ENCODE measurements around the gene CXXC1.
"Not testable (repeated sequence)": the region's sequence is repeated elsewhere in the genome, so short reads cannot be mapped to it uniquely, and the experiment has no call there.

The CXXC1 gene

DNA sequence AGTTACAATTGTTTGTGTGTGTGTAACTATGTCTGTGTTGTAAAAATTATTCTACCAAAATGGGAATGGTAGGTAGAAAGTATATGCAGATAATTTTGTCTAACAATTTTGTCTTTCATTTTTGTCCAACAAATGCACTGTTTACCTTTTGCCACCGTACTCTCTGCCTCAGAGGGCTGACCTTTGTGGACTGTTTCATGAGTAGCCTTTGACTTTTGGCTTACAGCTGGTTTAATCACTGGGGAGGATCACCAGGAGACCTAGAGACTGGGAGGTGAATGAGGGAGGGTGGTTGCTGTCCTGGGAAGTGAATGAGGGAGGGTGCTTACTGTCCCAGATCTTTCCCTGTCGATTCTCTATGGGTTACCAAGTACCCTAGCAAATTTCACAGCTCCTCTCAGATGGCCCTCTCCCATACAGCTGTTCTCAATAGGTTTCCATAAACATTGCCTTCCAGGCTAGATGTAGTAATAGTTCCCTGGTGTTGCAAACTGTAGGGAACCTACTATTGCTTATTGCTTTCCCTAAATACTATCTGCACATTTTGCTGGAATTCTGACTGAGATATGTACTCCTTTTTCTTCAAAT is 26.5 kb upstream of the CXXC1 start:
- no peaks in the 10 kb centered on the region for H3K4me1 ChIP-seq (ENCODE audit: insufficient read depth, insufficient read length)
- DNase-seq (ENCODE audit: low read depth, low spot score), result no peak
- no peak overlapping the region for H3K9ac ChIP-seq (ENCODE audit: insufficient read length, low read depth)
- H3K9me3 ChIP-seq (ENCODE audit: insufficient read depth, low read length), result no peaks in the 10 kb centered on the region
- peaks cover 3% of the 10 kb centered on the region for H3K27me3 ChIP-seq (ENCODE audit: insufficient read depth, insufficient read length)
- TF ChIP-seq ZNF274 (IDR thresholded peaks at IDR 0.05; ENCODE audit: low read depth, low read length) (no peak), SUZ12 (IDR thresholded peaks at IDR 0.05; ENCODE audit: extremely low read depth, insufficient read depth, insufficient read length) (no peak), YY1 (IDR thresholded peaks at IDR 0.05; ENCODE audit: insufficient read depth, insufficient read length) (no peak)
- no peaks in the 10 kb centered on the region for H3K36me3 ChIP-seq (ENCODE audit: insufficient read depth, insufficient read length, low read length)
- H3K4me3 ChIP-seq (ENCODE audit: insufficient read length, low read depth), result no peak overlapping the region

GRCh38 chr18:50313031-50313607 is 25.6 kb upstream of the CXXC1 start:
- Histone ChIP-seq H3K36me3 (ENCODE audit: insufficient read depth, insufficient read length, low read length) (no peaks in the 10 kb centered on the region), H3K27me3 (ENCODE audit: insufficient read depth, insufficient read length) (peaks cover 11% of the 10 kb centered on the region), H3K9ac (ENCODE audit: insufficient read length, low read depth) (no peak overlapping the region), H3K4me1 (ENCODE audit: insufficient read depth, insufficient read length) (no peaks in the 10 kb centered on the region), H3K9me3 (ENCODE audit: insufficient read depth, low read length) (no peaks in the 10 kb centered on the region), H3K4me3 (ENCODE audit: insufficient read length, low read depth) (no peak overlapping the region)
- no peak for TF ChIP-seq ZNF274 (IDR thresholded peaks at IDR 0.05; ENCODE audit: low read depth, low read length)
- TF ChIP-seq SUZ12 (IDR thresholded peaks at IDR 0.05; ENCODE audit: extremely low read depth, insufficient read depth, insufficient read length), result no peak
- TF ChIP-seq YY1 (IDR thresholded peaks at IDR 0.05; ENCODE audit: insufficient read depth, insufficient read length), result no peak
- no peak for DNase-seq (ENCODE audit: low read depth, low spot score)

DNA sequence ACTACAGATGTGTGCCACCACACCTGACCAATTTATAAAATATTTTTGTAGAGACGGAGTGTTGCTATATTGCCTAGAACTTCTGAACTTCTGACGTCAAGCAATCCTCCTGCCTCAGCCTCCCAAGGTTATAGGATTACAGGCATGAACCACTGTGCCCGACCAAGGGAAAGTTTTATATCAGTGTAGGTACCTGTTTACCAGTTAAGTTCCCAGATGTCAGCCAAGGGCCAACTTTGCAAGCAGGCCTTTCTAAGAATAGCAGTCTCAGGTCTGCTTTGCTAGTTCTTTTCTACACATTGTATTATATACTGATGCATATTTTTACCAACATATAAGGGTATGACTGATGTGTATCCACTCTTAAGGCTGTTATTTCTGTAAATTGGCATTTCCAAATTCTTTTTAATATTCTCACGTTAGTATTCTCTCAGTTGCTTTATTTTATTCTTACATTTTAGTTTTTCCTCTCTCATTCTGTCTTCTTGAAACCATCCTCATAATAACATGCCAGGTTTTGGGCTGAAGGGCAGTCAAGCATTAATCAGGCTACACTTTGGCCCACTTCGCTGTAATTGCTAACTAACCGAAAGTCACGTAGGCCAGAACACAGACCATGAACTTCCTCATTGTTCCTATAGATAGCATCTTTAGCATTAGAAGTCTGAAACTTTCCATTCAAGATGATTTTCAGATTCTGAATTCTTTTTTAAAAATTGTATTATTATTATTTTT is 25.0 kb upstream of the CXXC1 start:
- H3K9me3 ChIP-seq (ENCODE audit: insufficient read depth, low read length), result no peaks in the 10 kb centered on the region
- H3K36me3 ChIP-seq (ENCODE audit: insufficient read depth, insufficient read length, low read length), result no peaks in the 10 kb centered on the region
- TF ChIP-seq YY1 (IDR thresholded peaks at IDR 0.05; ENCODE audit: insufficient read depth, insufficient read length) (no peak), ZNF274 (IDR thresholded peaks at IDR 0.05; ENCODE audit: low read depth, low read length) (no peak), SUZ12 (IDR thresholded peaks at IDR 0.05; ENCODE audit: extremely low read depth, insufficient read depth, insufficient read length) (no peak)
- H3K9ac ChIP-seq (ENCODE audit: insufficient read length, low read depth), result no peak overlapping the region
- no peak for DNase-seq (ENCODE audit: low read depth, low spot score)
- no peaks in the 10 kb centered on the region for H3K4me1 ChIP-seq (ENCODE audit: insufficient read depth, insufficient read length)
- H3K4me3 ChIP-seq (ENCODE audit: insufficient read length, low read depth), result no peak overlapping the region
- peaks cover 14% of the 10 kb centered on the region for H3K27me3 ChIP-seq (ENCODE audit: insufficient read depth, insufficient read length)

DNA sequence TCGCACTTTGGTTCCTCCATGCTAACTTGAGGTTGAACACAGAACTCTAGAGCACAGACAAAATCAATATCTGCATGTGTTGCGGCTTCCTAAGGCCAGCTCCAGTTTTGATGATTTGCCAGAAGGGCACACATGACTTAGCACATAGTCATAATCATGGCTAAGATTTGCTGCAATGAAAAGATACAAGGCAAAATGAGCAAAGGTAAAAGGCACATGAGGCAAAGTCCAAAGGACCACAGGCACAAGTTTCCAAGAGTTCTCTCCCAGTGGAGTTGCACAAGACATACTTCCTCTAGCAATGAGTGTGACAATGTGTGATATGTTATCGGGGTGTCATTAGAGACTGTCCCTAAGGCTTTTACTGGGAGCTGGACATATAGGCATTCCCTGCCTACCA is 24.2 kb upstream of the CXXC1 start:
- no peak for DNase-seq (ENCODE audit: low read depth, low spot score)
- Histone ChIP-seq H3K36me3 (ENCODE audit: insufficient read depth, insufficient read length, low read length) (no peaks in the 10 kb centered on the region), H3K4me1 (ENCODE audit: insufficient read depth, insufficient read length) (no peaks in the 10 kb centered on the region), H3K27me3 (ENCODE audit: insufficient read depth, insufficient read length) (peaks cover 21% of the 10 kb centered on the region), H3K4me3 (ENCODE audit: insufficient read length, low read depth) (no peak overlapping the region), H3K9me3 (ENCODE audit: insufficient read depth, low read length) (no peaks in the 10 kb centered on the region), H3K9ac (ENCODE audit: insufficient read length, low read depth) (no peak overlapping the region)
- TF ChIP-seq YY1 (IDR thresholded peaks at IDR 0.05; ENCODE audit: insufficient read depth, insufficient read length) (no peak), ZNF274 (IDR thresholded peaks at IDR 0.05; ENCODE audit: low read depth, low read length) (no peak), SUZ12 (IDR thresholded peaks at IDR 0.05; ENCODE audit: extremely low read depth, insufficient read depth, insufficient read length) (no peak)

DNA sequence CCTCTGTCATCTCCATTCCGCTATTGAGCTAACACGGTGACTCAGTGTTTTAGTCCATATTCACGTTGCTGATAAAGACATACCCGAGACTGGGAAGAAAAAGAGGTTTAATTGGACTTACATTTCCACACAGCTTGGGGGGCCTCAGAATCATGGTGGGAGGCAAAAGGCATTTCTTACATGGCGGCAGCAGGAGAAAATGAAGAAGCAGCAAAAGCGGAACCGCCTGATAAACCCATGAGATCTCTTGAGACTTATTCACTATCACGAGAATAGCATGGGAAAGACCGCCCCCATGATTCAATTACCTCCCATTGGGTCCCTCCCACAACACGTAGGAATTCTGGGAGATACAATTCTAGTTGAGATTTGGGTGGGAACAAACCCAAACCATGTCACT is 22.6 kb upstream of the CXXC1 start:
- DNase-seq (ENCODE audit: low read depth, low spot score), result no peak
- H3K4me3 ChIP-seq (ENCODE audit: insufficient read length, low read depth), result no peak overlapping the region
- H3K9me3 ChIP-seq (ENCODE audit: insufficient read depth, low read length), result peaks cover 3% of the 10 kb centered on the region; the same call in 1 of the 2 replicates
- no peaks in the 10 kb centered on the region for H3K4me1 ChIP-seq (ENCODE audit: insufficient read depth, insufficient read length)
- no peak overlapping the region for H3K9ac ChIP-seq (ENCODE audit: insufficient read length, low read depth)
- TF ChIP-seq ZNF274 (IDR thresholded peaks at IDR 0.05; ENCODE audit: low read depth, low read length), result no peak
- no peak for TF ChIP-seq SUZ12 (IDR thresholded peaks at IDR 0.05; ENCODE audit: extremely low read depth, insufficient read depth, insufficient read length)
- TF ChIP-seq YY1 (IDR thresholded peaks at IDR 0.05; ENCODE audit: insufficient read depth, insufficient read length), result no peak
- H3K27me3 ChIP-seq (ENCODE audit: insufficient read depth, insufficient read length), result peaks cover 22% of the 10 kb centered on the region
- no peaks in the 10 kb centered on the region for H3K36me3 ChIP-seq (ENCODE audit: insufficient read depth, insufficient read length, low read length)

DNA sequence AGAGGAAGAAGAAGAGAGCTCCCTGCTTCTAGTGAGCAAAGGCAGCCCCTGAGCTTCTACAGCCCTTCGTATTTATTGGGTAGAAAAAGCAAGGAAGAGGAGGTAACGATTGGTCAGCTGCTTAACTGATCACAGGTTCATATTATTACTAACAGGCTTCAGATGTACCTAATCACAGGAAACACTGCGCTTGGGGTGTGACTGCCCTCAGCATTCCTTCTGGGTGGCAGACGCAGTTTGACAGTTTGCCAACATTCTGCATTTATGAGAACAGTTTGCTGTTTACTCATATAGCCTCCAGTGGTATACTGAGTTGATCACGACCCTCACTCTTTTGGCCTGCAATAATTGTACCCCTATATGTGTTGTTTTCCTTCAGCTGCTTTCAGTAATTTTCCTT is 21.4 kb upstream of the CXXC1 start:
- peaks cover 24% of the 10 kb centered on the region for H3K27me3 ChIP-seq (ENCODE audit: insufficient read depth, insufficient read length)
- not testable (repeated sequence) for H3K4me3 ChIP-seq (ENCODE audit: insufficient read length, low read depth); DNase-seq (ENCODE audit: low read depth, low spot score); H3K9ac ChIP-seq (ENCODE audit: insufficient read length, low read depth); H3K4me1 ChIP-seq (ENCODE audit: insufficient read depth, insufficient read length); H3K9me3 ChIP-seq (ENCODE audit: insufficient read depth, low read length); H3K36me3 ChIP-seq (ENCODE audit: insufficient read depth, insufficient read length, low read length)

DNA sequence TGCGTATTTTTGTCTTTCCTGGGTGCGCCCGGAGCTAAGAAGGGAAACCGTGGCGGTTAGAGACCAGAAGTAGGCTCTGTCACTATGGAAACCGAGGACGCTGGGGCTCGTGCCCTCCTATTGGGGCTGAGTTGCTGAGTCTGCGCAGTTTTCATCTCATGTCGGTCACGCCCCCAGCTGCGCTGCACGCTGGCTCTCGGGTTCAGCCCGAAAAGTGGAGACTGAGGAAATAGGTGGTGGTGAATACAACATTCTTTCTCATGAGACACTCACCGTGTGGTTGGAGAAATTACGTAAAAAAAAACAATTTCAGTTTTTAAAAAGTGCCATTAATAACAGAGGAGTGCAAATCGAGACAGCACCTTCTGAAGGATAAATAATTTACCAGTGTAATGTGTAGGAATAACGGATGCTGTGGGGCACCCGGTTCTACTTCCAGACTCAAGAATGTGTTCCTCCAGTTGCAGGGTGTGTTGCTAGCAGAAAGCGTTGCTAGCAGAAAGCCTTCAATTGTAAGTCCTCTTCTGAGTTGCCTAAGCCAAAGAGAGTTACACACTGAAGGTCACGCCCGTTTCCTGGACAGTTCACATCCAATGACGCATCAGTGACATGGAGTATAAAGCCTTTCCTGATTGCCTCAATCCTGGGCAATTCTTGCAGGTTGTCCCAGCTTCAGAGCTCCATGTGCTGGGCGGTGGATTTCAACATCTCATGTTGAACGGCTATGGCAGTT is 20.4 kb upstream of the CXXC1 start:
- Histone ChIP-seq H3K27me3 (ENCODE audit: insufficient read depth, insufficient read length) (peaks cover 27% of the 10 kb centered on the region), H3K36me3 (ENCODE audit: insufficient read depth, insufficient read length, low read length) (no peaks in the 10 kb centered on the region), H3K9me3 (ENCODE audit: insufficient read depth, low read length) (peaks cover 6% of the 10 kb centered on the region; the same call in 1 of the 2 replicates), H3K4me3 (ENCODE audit: insufficient read length, low read depth) (peak overlapping the region; percentile 31), H3K9ac (ENCODE audit: insufficient read length, low read depth) (no peak overlapping the region), H3K4me1 (ENCODE audit: insufficient read depth, insufficient read length) (no peaks in the 10 kb centered on the region)
- DNase-seq (ENCODE audit: low read depth, low spot score), result peak; percentile 58
- no peak for TF ChIP-seq YY1 (IDR thresholded peaks at IDR 0.05; ENCODE audit: insufficient read depth, insufficient read length)
- TF ChIP-seq SUZ12 (IDR thresholded peaks at IDR 0.05; ENCODE audit: extremely low read depth, insufficient read depth, insufficient read length), result no peak
- no peak for TF ChIP-seq ZNF274 (IDR thresholded peaks at IDR 0.05; ENCODE audit: low read depth, low read length)

All from NT2/D1 (cell line).